Left kidney (tissue), 2 donors: Measurements from ENCODE around the gene MLLT10. TPM values are rescaled to one million over a fixed set of nuclear protein-coding genes. Genes with fewer than 3 reads are reported as not detected.
A peak's percentile ranks its signal among the peaks of the same experiment; 100 is the strongest.
"Not testable (repeated sequence)": the region's sequence is repeated elsewhere in the genome, so short reads cannot be mapped to it uniquely, and the experiment has no call there.

Experiments
- DNase-seq: peaks from one replicate; pipeline ENCODE4 v3.0.0-alpha.2; 2013
- polyA plus RNA-seq: library from polyadenylated mRNA; unstranded; fragments of 120-200 nt; gene quantifications from one replicate; pipeline ENCODE4 v1.2.1, GENCODE V29; 2013; ENCODE audit not compliant: insufficient read length

Gene MLLT10
- polyA plus RNA-seq, 1 donor, result 56.9 TPM

- peak; percentile 60 for DNase-seq
These were observed 6.3 kb upstream of the MLLT10 start for GRCh38 chr10:21527598-21528235.

DNA sequence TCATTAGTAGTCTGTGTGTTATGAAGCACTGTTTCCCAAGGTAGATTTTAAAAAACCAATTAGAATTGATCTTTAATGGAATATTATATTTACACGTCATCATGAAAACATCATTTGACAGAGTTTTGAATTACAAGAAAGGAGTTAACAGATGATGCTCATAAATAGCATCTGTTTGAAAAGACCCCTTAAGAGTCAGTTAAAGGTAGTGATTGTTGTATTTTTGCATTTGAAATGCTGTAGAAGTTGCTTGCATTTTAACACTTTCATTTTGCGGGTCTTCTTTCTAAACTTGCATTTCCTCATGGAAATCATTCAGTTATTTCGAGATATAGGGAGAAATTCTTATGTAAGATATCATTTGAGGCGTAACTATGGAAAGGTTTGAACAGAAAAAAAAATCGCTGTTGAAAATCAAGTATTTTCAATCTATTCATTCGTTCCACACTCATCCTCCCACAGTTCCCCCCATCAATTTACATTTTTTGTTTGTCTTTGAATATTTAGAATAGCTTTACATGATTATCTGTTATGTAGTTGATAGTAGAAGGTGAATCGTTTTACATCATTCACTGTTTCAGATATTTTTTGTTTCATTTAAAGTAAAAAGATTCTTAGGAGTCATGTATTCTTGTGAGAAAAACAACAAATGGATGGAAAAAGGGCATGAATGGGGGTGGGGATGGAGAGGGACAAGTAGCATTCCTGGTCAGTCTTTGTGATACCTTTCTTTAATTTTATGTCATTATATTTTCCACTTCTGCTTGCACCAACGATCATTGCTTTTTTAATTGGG lies 5.6 kb upstream of the MLLT10 start:
- peak; percentile 59 for DNase-seq

- peak; percentile 27 for DNase-seq
These were observed 4.8 kb upstream of the MLLT10 start for GRCh38 chr10:21529032-21529910.

DNA sequence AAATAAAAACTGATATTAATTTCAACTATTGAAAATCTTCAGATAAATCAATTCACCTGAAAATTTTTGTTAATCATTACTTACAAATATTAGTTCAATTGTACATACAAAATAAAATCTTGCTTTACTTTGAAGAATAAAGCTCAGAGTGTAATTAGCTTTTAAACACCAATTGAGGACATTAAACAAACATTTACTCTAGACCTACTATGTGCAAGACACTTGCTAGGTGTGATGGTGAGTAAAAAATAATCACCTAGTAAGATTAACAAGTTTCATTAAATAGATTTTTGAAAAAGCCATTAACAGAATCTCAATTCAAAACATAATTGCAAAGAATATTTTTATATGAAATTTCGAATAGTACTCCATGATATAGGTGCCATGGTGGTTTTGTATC lies 3.9 kb upstream of the MLLT10 start:
- no peak for DNase-seq

DNA sequence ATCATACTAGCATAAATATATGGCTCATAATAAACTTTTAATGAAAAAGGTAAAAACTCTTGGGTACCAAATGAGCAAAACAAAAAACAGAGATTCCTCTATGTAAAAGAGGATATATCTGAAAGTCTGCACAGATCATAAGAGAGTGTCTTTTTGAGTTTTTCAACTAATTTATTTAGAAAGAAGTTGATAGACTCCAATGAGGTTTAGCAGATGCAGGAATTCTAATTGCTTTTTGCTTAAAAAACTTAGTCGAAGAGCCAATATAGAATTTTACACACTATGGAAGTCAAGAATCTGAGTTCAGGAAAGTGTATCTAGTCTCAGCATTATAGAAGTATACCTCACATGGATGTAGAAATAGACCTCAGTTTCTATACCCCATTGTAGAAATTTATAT lies 3.4 kb upstream of the MLLT10 start:
- DNase-seq, result peak; percentile 19

DNA sequence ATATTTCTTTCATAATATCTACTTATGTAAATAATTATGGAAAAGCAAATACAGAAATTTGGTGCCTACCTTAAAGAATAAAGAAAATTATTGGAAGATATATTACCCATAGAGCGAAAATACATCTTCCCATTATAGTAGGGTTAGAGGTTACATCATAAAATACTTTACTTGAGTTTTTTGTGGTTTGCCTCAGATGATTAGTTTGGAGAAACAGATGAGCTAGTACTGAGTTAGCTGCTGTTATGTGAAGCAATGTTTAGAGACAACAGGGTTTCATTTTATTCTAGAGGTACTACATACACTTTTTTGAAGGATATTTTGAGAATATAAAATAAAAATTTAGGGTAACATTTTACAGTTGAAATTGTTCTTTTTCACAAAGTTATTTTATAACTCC lies 2.9 kb upstream of the MLLT10 start:
- peak; percentile 8 for DNase-seq

- no peak for DNase-seq
These were observed 1.2 kb upstream of the MLLT10 start for GRCh38 chr10:21532694-21533466.

DNA sequence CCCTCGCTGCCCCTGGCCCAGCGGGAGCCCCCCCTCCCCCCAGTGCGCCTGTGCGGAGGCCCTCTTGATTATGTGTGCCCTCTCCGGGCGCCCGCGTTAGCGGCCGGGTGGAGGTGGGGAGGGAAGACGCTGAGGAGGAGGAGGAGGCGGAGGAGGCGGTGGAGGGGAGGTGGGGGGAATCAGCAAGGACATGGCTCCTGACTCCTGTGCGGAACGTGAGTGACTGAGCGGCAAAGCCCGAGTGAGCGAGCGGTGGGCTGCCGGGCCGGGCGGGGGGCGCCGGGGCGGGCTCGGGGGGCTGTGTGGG lies 201 bp downstream of the MLLT10 start:
- DNase-seq, result no peak

- peak; percentile 54 for DNase-seq
These were observed 817 bp downstream of the MLLT10 start for GRCh38 chr10:21534604-21535493.

GRCh38 chr10:21535494-21535965 lies 1.5 kb downstream of the MLLT10 start:
- DNase-seq, result peak; percentile 29

GRCh38 chr10:21535976-21536375 lies 1.9 kb downstream of the MLLT10 start:
- not testable (repeated sequence) for DNase-seq

DNA sequence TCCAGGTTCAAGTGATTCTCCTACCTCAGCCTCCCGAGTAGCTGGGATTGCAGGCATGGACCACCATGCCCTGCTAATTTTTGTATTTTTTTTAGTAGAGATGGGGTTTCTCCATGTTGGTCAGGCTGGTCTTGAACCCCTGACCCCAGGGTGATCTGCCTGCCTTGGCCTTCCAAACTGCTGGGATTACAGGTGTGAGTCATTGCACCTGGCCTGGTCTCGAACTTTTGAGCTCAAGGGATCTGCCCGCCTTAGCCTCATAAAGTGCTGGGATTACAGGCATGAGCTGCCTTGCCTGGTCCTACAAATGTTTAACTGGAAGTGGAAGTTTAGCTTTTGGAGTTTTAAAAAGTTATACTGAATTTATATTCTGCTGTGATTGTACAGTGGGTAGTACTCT lies 2.8 kb downstream of the MLLT10 start:
- no peak for DNase-seq

- not testable (repeated sequence) for DNase-seq
These were observed 6.7 kb downstream of the MLLT10 start for GRCh38 chr10:21540701-21541100.

GRCh38 chr10:21547246-21547645 lies 13.2 kb downstream of the MLLT10 start:
- no peak for DNase-seq

GRCh38 chr10:21552638-21553037 lies 18.6 kb downstream of the MLLT10 start:
- no peak for DNase-seq

GRCh38 chr10:21556527-21556926 lies 22.5 kb downstream of the MLLT10 start:
- DNase-seq, result no peak

DNA sequence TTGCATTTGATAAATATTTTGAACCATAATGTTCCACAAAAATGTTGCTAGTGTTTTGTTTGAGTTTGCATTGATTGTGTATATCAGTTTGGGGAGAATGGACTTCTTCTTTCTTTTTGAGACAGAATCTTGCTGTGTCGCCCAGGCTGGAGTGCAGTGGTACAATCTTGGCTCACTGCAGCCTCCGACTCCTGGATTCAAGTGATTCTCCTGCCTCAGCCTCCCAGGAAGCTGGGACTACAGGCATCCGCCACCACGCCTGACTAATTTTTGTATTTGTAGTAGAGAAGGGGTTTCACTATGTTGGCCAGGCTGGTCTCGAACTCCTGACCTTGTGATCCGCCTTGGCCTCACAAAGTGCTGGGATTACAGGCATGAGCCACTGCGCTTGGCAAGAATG lies 25.0 kb downstream of the MLLT10 start:
- DNase-seq, result not testable (repeated sequence)

GRCh38 chr10:21570761-21571521 lies 36.9 kb downstream of the MLLT10 start:
- no peak for DNase-seq

DNA sequence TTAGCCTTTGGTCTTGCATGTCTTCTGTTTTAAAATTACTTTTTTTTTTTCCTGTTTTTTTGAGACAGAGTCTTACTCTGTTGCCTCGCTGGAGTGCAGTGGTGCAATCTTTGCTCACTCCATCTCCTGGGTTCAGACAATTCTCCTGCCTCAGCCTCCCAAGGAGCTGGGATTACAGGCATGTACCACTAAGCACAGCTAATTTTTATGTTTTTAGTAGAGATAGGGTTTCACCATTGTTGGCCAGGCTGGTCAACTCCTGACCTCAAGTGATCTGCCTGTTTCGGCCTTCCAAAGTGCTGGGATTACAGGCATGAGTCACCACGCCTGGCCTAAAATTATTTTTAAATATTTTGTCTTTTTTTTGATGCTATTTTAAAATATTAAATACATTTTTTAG lies 38.5 kb downstream of the MLLT10 start:
- DNase-seq, result no peak

- DNase-seq, result not testable (repeated sequence)
These were observed 40.5 kb downstream of the MLLT10 start for GRCh38 chr10:21574514-21574913.
